ENCODE measurements around the gene CHN2. TPM values are rescaled to one million over a fixed set of nuclear protein-coding genes. Genes with fewer than 3 reads are reported as not detected.

Gene CHN2
- total RNA-seq, 4 donors from 2014 or later = 8.0 to 9.8 (median 8.9) TPM

DNA sequence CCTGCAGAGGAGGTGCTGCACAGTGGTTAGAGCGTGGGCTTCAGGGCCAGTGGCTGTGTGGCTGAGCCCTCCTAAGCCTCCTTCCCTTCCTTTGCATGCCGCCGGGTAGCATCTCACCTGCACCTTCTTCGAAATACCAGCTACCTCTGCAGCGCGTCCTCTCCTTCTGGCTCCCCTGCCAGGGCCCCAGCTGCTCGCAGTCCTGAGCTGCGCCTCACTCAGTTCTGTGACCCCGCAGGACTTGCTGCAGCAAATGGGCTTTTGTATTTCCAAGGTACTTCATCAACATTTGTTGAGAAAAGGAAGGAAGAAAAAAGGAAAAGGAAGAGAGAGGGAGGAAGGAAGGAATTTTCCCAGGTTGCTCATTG is 222.3 kb downstream of the CHN2 start:
- Histone ChIP-seq H3K4me3 (no peak overlapping the region), H3K4me1 (no peaks in the 10 kb centered on the region), H3K36me3 (no peaks in the 10 kb centered on the region), H3K27me3 (no peaks in the 10 kb centered on the region), H3K27ac (replicated peaks in 1 of 4) (no peak overlapping the region), H3K9me3 (no peaks in the 10 kb centered on the region)
- TF ChIP-seq, protein P1, sequence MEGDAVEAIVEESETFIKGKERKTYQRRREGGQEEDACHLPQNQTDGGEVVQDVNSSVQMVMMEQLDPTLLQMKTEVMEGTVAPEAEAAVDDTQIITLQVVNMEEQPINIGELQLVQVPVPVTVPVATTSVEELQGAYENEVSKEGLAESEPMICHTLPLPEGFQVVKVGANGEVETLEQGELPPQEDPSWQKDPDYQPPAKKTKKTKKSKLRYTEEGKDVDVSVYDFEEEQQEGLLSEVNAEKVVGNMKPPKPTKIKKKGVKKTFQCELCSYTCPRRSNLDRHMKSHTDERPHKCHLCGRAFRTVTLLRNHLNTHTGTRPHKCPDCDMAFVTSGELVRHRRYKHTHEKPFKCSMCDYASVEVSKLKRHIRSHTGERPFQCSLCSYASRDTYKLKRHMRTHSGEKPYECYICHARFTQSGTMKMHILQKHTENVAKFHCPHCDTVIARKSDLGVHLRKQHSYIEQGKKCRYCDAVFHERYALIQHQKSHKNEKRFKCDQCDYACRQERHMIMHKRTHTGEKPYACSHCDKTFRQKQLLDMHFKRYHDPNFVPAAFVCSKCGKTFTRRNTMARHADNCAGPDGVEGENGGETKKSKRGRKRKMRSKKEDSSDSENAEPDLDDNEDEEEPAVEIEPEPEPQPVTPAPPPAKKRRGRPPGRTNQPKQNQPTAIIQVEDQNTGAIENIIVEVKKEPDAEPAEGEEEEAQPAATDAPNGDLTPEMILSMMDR (IDR thresholded peaks at IDR 0.05) = no peak
- TF ChIP-seq EP300 (IDR thresholded peaks at IDR 0.05) = no peak
- no peak for TF ChIP-seq POLR2AphosphoS5 (IDR thresholded peaks at IDR 0.05)
- TF ChIP-seq POLR2A (IDR thresholded peaks at IDR 0.05; ENCODE audit: low read depth) = no peak
- DNase-seq (ENCODE audit: extremely low spot score) = no peak
- WGBS = 97% methylated on average over 9 of the region's 9 CpGs
- intact Hi-C loops (cut with DNase I) = no loop called here

DNA sequence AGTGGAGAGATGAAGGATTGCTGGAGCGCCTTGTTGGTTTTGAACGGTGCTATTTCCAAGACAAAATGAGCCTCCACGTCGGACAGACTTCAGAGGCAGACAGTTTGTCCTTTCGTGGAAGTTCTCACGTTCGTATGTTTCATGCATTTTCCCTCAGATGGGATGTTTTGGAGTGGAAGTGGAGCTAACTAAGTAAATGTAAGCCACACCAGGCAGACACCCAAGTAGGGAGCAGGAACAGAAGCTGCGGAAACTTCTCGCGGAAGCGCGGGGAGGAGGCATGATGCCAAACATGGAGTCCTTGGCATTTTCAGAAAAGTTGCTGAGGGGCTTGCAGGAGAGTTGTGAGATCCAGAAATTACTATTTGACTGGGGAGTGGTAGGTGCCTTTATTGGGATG is 223.5 kb downstream of the CHN2 start:
- intact Hi-C loops (cut with DNase I) = no loop called here
- WGBS = 96% methylated on average over 12 of the region's 12 CpGs

DNA sequence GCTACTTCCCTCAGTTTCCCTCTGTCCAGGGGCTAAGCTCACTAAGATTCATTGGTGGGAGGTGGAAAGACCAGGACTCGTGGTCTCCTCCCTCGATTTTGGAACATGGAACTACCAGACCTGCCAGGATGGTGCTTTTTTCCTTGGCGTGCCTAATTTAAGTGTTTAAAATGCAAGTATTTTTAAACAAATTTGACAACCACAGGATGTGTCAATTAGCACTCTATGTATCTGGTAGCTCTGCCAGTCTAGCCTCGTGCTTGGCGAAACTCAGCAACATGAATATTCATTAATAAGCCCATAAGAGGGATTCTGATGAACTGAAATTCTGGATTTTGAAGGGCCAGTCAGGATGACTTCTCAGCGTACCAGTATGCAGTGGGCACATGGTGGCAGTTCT is 224.1 kb downstream of the CHN2 start:
- no peak for DNase-seq (ENCODE audit: extremely low spot score)
- no peak for TF ChIP-seq POLR2A (IDR thresholded peaks at IDR 0.05; ENCODE audit: low read depth)
- no peak for TF ChIP-seq EP300 (IDR thresholded peaks at IDR 0.05)
- TF ChIP-seq, protein P1 (IDR thresholded peaks at IDR 0.05) = no peak
- TF ChIP-seq POLR2AphosphoS5 (IDR thresholded peaks at IDR 0.05) = no peak
- H3K36me3 ChIP-seq = no peaks in the 10 kb centered on the region
- WGBS = 92% methylated on average over 6 of the region's 6 CpGs
- H3K9me3 ChIP-seq = no peaks in the 10 kb centered on the region
- intact Hi-C loops (cut with DNase I) = no loop called here
- no peaks in the 10 kb centered on the region for H3K27me3 ChIP-seq
- H3K27ac ChIP-seq (replicated peaks in 1 of 4) = no peak overlapping the region
- H3K4me3 ChIP-seq = no peak overlapping the region
- H3K4me1 ChIP-seq = no peaks in the 10 kb centered on the region

More for the DNA sequence above, 223.5 kb downstream of the CHN2 start:
- DNase-seq (ENCODE audit: extremely low spot score) = no peak
- H3K27me3 ChIP-seq = no peaks in the 10 kb centered on the region
- H3K4me3 ChIP-seq = no peak overlapping the region
- TF ChIP-seq EP300 (IDR thresholded peaks at IDR 0.05) = no peak
- TF ChIP-seq, protein P1 (IDR thresholded peaks at IDR 0.05) = no peak
- no peak for TF ChIP-seq POLR2AphosphoS5 (IDR thresholded peaks at IDR 0.05)
- no peak for TF ChIP-seq POLR2A (IDR thresholded peaks at IDR 0.05; ENCODE audit: low read depth)
- H3K36me3 ChIP-seq = no peaks in the 10 kb centered on the region
- H3K27ac ChIP-seq (replicated peaks in 1 of 4) = no peak overlapping the region
- H3K4me1 ChIP-seq = no peaks in the 10 kb centered on the region
- H3K9me3 ChIP-seq = no peaks in the 10 kb centered on the region

DNA sequence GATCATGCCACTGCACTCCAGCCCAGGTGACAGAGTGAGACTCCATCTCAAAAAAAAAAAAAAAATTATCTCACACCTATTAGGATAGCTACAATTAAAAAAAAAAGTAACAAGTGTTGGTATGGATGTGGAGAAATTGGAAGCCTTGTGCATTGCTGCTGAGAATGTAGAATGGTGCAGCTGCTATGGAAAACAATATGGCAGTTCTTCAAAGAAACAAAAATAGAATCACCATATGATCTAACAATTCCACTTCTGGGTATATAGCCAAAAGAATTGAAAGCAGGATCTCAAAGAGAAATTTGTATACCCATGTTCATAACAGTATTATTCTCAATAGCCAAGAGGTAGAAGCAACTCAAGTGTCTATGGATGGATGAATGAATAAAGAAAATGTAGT is 225.4 kb downstream of the CHN2 start:
- TF ChIP-seq, protein P1 (IDR thresholded peaks at IDR 0.05) = no peak
- TF ChIP-seq EP300 (IDR thresholded peaks at IDR 0.05) = no peak
- TF ChIP-seq POLR2AphosphoS5 (IDR thresholded peaks at IDR 0.05) = no peak
- no peak for TF ChIP-seq POLR2A (IDR thresholded peaks at IDR 0.05; ENCODE audit: low read depth)

More for the DNA sequence above, 225.4 kb downstream of the CHN2 start:
- DNase-seq (ENCODE audit: extremely low spot score) = no peak
- no peaks in the 10 kb centered on the region for H3K4me1 ChIP-seq
- intact Hi-C loops (cut with DNase I) = no loop called here
- H3K27me3 ChIP-seq = no peaks in the 10 kb centered on the region
- H3K27ac ChIP-seq (replicated peaks in 1 of 4) = no peak overlapping the region
- no peaks in the 10 kb centered on the region for H3K36me3 ChIP-seq
- no peak overlapping the region for H3K4me3 ChIP-seq
- H3K9me3 ChIP-seq = no peaks in the 10 kb centered on the region
